Hepatocyte (in vitro differentiated cells): ENCODE data around the gene DESI1.

Experiments used
- CTCF ChIP-seq: fragments of 200-600 bp; sonication (generic); IDR thresholded peaks from 2 replicates; pipeline ENCODE4 v1.5.1; 2016; ENCODE audit warnings: antibody characterized with exemption, mild to moderate bottlenecking; ENCODE audit not compliant: poor library complexity
- EZH2 ChIP-seq: fragments of 200-600 bp; sonication (generic); IDR thresholded peaks from 2 replicates; pipeline ENCODE4 v1.6.1; 2016; ENCODE audit warnings: antibody characterized with exemption, mild to moderate bottlenecking, borderline replicate concordance
- EZH2phosphoT487 ChIP-seq: fragments of 200-600 bp; sonication (generic); IDR thresholded peaks from one replicate; pipeline ENCODE4 v1.6.1; 2018; ENCODE audit warnings: antibody characterized with exemption, mild to moderate bottlenecking, low read depth, moderate library complexity; ENCODE audit not compliant: unreplicated experiment, severe bottlenecking

- no peak for TF ChIP-seq CTCF
- no peak for TF ChIP-seq EZH2
- TF ChIP-seq EZH2phosphoT487 = no peak
Observed at GRCh38 chr22:41574847-41575381, 45.9 kb downstream of the DESI1 start.
